Stimulated activated CD8-positive, alpha-beta memory T cell treated with anti-CD3 and anti-CD28 coated beads, Interleukin-4, amount 100 ng/mL, for 48 hours (primary cell): Measurements from ENCODE around the gene KCNG3.

Experiments used
- DNase-seq: peaks from one replicate; pipeline ENCODE4 v3.0.0-alpha.2; 2020

Gene KCNG3

GRCh38 chr2:42486145-42486906 is 7.5 kb downstream of the KCNG3 start:
- no peak for DNase-seq

- no peak for DNase-seq
Measured at GRCh38 chr2:42480402-42480801, 13.4 kb downstream of the KCNG3 start.

GRCh38 chr2:42474765-42475454 is 18.9 kb downstream of the KCNG3 start:
- no peak for DNase-seq

GRCh38 chr2:42470706-42471105 is 23.1 kb downstream of the KCNG3 start:
- DNase-seq = no peak

GRCh38 chr2:42464631-42465030 is 29.2 kb downstream of the KCNG3 start:
- no peak for DNase-seq

GRCh38 chr2:42463570-42463969 is 30.2 kb downstream of the KCNG3 start:
- DNase-seq = no peak

GRCh38 chr2:42459296-42459695 is 34.5 kb downstream of the KCNG3 start:
- DNase-seq = no peak

GRCh38 chr2:42458396-42458795 is 35.4 kb downstream of the KCNG3 start:
- no peak for DNase-seq

- DNase-seq = no peak
Measured at GRCh38 chr2:42457011-42457410, 36.8 kb downstream of the KCNG3 start.

GRCh38 chr2:42456126-42456839 is 37.5 kb downstream of the KCNG3 start:
- DNase-seq = no peak

GRCh38 chr2:42452545-42452944 is 41.2 kb downstream of the KCNG3 start:
- no peak for DNase-seq

GRCh38 chr2:42450136-42450535 is 43.6 kb downstream of the KCNG3 start:
- DNase-seq = no peak

- no peak for DNase-seq
Measured at GRCh38 chr2:42449163-42450087, 44.4 kb downstream of the KCNG3 start.

- DNase-seq = no peak
Measured at GRCh38 chr2:42448163-42448562, 45.6 kb downstream of the KCNG3 start.

- no peak for DNase-seq
Measured at GRCh38 chr2:42446503-42447271, 47.1 kb downstream of the KCNG3 start.

GRCh38 chr2:42443718-42444399 is 49.9 kb downstream of the KCNG3 start:
- no peak for DNase-seq

GRCh38 chr2:42442774-42443173 is 51.0 kb downstream of the KCNG3 start:
- DNase-seq = no peak

GRCh38 chr2:42438685-42439084 is 55.1 kb downstream of the KCNG3 start:
- DNase-seq = no peak

GRCh38 chr2:42436370-42436769 is 57.4 kb downstream of the KCNG3 start:
- DNase-seq = no peak

- no peak for DNase-seq
Measured at GRCh38 chr2:42435628-42436027, 58.2 kb downstream of the KCNG3 start.

- no peak for DNase-seq
Measured at GRCh38 chr2:42430188-42430587, 63.6 kb downstream of the KCNG3 start.
